NCI-H1092 treated with DMSO at 0.1 percent for 48 hours (cell line): ENCODE results near the gene SOX13.
A peak's percentile ranks its signal among the peaks of the same experiment; 100 is the strongest.
"Not testable (repeated sequence)": the region's sequence is repeated elsewhere in the genome, so short reads cannot be mapped to it uniquely, and the experiment has no call there.

Experiments
- DNase-seq: peaks from one replicate; lab custom pipeline; 2025; lab: John Stamatoyannopoulos, UW

SOX13 gene

DNA sequence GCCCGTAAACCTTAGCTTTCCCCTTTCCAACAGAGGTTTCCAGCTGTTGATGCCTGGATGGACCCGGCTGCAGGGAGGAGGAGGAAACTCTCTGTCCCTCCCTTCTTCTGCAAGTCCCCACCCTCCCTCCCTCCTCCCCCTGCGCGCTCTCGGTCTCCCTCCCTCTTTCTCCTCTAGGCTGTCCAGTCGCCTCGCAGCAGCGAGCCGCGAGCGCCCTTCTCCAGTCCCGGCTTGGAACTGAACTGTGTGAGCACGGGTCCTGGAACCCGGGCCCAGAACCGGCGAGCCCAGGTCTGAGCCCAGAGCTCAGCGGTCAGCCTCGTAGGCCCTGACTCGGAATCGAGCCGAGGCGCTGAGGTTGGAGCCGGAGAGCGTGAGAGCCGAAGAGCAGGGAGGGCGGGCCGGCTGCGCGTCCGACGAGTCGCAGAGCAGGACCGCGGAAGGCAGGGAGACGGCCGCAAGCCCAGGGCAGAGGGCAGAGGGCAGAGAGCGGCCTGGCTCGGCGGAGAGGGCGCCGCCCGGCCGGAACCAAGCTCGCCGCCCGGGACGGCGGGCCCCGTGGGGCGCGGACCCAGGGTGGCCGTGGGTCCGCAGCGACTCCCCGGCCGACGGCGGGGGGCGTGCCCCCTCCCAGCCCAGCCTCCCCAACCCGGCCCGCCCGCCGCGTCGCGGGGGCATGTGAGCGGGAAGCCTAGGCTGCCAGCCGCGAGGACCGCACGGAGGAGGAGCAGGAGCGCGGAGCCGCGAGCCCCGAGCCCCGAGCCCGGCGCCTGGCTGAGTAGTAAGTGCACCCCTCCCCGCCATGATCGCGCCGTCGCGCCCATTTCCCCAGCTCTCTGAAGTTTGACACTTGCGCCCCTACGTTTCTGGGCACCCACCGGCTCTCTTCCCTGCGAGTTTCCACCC lies at the start of gene SOX13:
Gene SOX13 (plus strand): TSS at position 185 of the 906 bp plus-strand sequence. CDS start 39,801 bp downstream, outside the sequence.
- DNase-seq = peak; percentile 91

- DNase-seq = no peak
Observed at GRCh38 chr1:204025917-204026707, 46.8 kb upstream of the SOX13 start.

DNA sequence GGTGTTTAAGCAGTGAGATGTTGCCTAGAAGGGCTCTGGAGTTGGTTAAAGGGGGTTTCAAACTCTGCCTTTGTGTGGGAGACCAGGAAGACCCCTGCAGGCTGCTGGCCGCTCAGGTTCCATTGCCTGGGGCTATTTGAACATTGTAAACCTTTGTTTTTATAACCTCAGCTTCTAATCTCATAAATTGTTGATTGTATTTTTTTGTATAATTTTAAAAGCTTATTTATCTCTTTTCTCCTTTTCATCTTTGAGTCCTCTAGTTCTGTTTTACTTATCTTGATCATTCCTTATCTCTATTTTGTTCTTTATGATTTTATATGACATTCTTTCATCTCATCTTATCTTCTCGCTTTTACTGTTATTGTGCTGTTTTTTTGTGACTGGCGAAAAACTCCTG lies 45.5 kb upstream of the SOX13 start:
- DNase-seq = no peak

- no peak for DNase-seq
Observed at GRCh38 chr1:204029016-204029415, 43.9 kb upstream of the SOX13 start.

- DNase-seq = no peak
Observed at GRCh38 chr1:204031098-204031710, 41.7 kb upstream of the SOX13 start.

GRCh38 chr1:204032642-204033235 lies 40.2 kb upstream of the SOX13 start:
- DNase-seq = no peak

- no peak for DNase-seq
Observed at GRCh38 chr1:204033306-204033705, 39.6 kb upstream of the SOX13 start.

GRCh38 chr1:204036882-204037655 lies 35.8 kb upstream of the SOX13 start:
- DNase-seq = no peak

GRCh38 chr1:204041232-204041767 lies 31.6 kb upstream of the SOX13 start:
- DNase-seq = no peak

- no peak for DNase-seq
Observed at GRCh38 chr1:204041803-204042505, 31.0 kb upstream of the SOX13 start.

GRCh38 chr1:204042516-204042915 lies 30.4 kb upstream of the SOX13 start:
- DNase-seq = no peak

DNA sequence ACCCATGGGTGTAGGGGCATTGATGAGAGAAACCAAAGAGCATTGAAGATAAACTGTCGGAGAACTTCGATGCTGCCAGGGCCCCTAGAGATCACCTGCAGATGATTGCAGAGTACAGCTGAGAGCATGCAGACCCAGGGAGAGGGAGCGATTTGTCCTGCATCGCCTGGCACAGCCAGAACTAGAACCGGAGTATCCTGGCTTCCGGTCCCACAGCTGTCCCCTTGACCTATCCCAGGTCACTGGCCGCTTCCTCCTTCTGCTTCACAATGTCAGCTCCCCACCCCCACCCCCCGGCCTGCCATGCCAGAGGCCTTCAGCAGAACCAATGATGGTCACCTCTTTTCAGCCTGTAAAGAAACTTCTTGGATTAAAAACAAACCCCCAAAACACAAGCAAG lies 29.2 kb upstream of the SOX13 start:
- no peak for DNase-seq

DNA sequence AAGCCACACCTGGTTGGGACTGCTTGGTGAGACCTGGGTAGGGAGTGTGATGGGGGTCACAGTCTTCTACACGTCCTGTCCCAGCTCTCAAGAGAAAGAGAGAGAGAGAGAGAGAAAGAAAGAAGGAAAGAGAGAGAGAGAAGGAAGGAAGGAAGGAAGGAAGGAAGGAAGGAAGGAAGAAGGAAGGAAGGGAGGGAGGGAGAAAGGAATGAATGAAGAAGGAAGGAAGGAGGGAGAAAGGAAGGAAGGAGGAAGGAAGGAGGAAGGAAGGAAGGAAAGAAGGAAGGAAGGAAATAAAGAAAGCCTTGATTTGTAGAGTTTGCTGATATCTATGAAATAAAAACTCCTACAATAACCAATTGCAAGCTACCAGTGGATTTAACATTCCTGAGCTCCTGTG lies 28.5 kb upstream of the SOX13 start:
- no peak for DNase-seq

- DNase-seq = no peak
Observed at GRCh38 chr1:204045430-204045829, 27.5 kb upstream of the SOX13 start.

DNA sequence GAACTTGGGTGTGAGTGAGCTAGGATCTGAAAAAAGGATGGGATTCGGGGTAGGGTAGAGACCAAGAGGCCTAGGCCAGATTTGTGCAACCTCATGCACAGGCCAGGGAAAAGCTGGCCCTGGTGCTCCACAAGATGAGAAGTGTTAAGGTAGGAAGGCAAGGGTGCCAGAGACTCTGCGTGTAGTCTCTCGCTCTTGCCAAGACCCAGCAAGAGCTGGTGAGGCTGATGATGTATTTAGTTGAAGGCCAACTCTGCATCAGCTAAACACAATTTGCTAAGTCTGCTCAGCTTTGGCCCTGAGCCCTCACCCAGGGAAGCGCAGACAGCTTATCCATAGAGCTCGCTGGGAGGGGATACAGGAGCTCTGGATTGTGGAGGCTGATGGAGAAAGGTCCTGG lies 26.6 kb upstream of the SOX13 start:
- no peak for DNase-seq

DNA sequence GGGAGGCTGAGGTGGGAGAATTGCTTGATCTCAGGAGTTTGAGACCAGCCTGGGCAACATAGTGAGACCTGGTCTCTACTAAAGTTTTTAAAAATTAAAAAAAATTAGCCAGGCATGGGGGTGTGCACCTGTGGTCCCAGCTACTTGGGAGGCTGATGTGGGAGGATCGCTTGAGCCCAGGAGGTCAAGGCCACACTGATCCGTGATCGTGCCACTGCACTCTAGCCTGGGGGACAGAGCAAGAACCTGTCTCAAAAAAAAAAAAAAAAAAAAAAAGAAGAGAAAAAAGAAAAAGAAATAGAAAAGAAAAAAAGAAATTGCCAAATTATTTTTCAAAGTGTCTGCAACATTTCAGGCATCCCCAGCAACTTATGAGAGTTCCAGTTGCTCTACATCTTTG lies 24.1 kb upstream of the SOX13 start:
- not testable (repeated sequence) for DNase-seq

DNA sequence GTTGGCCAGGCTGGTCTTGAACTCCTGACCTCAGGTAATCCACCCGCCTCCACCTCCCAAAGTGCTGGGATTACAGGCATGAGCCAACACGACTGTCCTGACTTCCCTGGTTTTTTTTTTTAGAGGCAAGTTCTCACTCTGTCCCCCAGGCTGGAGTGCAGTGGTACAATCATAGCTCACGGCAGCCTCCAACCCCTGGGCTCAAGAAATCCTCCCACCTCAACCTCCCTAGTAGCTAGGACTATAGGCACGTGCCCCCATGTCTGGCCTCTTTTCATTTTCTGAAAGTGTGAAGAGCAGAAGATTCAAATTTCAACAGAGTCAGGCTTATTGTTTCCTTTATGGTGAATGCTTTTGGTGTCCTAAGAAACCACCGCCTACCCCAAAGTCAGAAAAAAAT lies 21.7 kb upstream of the SOX13 start:
- no peak for DNase-seq

DNA sequence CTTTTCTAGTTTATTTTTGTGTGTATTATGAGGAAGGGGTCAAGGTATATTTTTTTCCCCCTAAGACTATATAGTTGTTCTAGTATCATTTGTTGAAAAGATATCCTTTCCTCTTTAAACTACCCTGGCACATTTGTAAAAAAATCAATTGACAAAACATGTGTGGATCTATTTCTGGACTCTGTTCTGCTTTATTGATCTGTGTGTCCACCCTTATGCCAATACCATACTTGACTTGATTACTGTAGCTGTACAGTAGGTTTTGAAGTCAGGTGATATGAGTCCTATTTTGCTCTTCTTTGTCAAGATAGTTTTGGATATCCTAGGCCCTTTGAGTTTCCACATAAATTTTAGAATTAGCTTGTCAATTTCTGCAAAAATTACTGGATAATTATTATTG lies 21.2 kb upstream of the SOX13 start:
- DNase-seq = no peak

DNA sequence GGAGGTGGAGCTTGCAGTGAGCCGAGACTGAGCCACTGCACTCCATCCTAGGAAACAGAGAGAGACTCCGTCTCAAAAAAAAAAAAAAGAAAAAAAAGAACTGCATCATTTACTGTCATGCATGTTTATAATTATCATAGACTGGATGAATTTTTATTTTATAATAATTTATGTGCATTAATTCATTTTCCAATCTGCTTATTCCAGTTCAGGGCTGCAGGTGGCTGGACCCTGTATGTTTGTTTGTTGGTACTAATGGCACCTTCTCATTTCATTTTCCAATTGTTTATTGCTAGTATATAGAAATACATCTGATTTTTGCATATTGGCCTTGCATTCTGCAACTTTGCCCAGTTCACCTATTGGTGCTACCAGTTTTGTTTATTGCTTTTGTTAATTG lies 19.0 kb upstream of the SOX13 start:
- DNase-seq = no peak

- DNase-seq = no peak
Observed at GRCh38 chr1:204059970-204060369, 12.9 kb upstream of the SOX13 start.

DNA sequence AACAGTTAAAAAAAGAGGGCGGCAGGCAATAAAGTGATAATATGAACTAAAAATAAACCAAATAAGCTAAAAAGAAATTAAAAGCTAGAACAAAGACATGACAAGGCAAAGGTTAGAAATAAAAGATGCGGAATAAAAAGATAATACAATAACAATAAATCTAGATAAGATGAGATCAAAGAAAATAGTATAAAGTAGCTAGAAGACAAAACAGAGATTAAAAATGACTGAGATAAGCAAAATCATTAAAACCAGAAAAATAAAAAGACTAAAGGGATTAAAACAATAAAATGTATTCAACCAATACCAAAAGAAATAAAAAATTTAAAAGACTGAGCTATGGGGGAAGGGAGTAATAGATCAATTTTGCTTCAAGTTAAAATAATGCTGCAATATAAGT lies 10.8 kb upstream of the SOX13 start:
- DNase-seq = no peak
